DOHH2 (cell line): Measurements from ENCODE around the gene MOGAT2.
"Not testable (repeated sequence)": the region's sequence is repeated elsewhere in the genome, so short reads cannot be mapped to it uniquely, and the experiment has no call there.

Experiments used
- H3F3A ChIP-seq: fragments of 200-600 bp; sonication (generic), shearing (Covaris generic); 2 replicates; pipeline ENCODE4 v1.6.0; 2016; ENCODE audit warnings: antibody characterized with exemption, mild to moderate bottlenecking; ENCODE audit not compliant: control insufficient read depth, insufficient read depth
- H3K27ac ChIP-seq: fragments of 200-600 bp; sonication (generic); 2 replicates; pipeline ENCODE4 v1.5.1; 2014; ENCODE audit warnings: low read depth, mild to moderate bottlenecking, low read length, moderate library complexity
- H3K27me3 ChIP-seq: fragments of 200-600 bp; sonication (generic); 2 replicates; pipeline ENCODE4 v1.6.1; 2014; ENCODE audit warnings: mild to moderate bottlenecking, low read length, mixed read lengths; ENCODE audit not compliant: control insufficient read depth
- H3K36me3 ChIP-seq: fragments of 200-600 bp; sonication (generic); 2 replicates; pipeline ENCODE4 v1.6.1; 2014; ENCODE audit warnings: mild to moderate bottlenecking, low read length, moderate library complexity, mixed read lengths; ENCODE audit not compliant: control insufficient read depth
- H3K4me1 ChIP-seq: fragments of 200-600 bp; sonication (generic); 2 replicates; pipeline ENCODE4 v1.6.1; 2014; ENCODE audit warnings: mild to moderate bottlenecking, low read length, mixed read lengths; ENCODE audit not compliant: control insufficient read depth
- H3K4me2 ChIP-seq: fragments of 200-600 bp; sonication (generic); 2 replicates; pipeline ENCODE4 v1.6.0; 2014; ENCODE audit warnings: mild to moderate bottlenecking, low read length, moderate library complexity
- H3K4me3 ChIP-seq: fragments of 200-600 bp; sonication (generic); 2 replicates; pipeline ENCODE4 v1.5.1; 2014; ENCODE audit warnings: mild to moderate bottlenecking, low read length, mixed read lengths
- H3K79me2 ChIP-seq: fragments of 200-600 bp; sonication (generic); 2 replicates; pipeline ENCODE4 v1.6.1; 2014; ENCODE audit warnings: mild to moderate bottlenecking, low read length, mixed read lengths; ENCODE audit not compliant: control insufficient read depth
- H3K9me2 ChIP-seq: fragments of 200-600 bp; sonication (generic); replicated peaks from 2 replicates; pipeline ENCODE4 v1.6.1; 2014; ENCODE audit warnings: mild to moderate bottlenecking, low read length, mixed read lengths; ENCODE audit not compliant: control insufficient read depth
- H3K9me3 ChIP-seq: fragments of 200-600 bp; sonication (generic); 2 replicates; pipeline ENCODE4 v1.6.1; 2014; ENCODE audit warnings: antibody characterized with exemption, low read length, mixed read lengths; ENCODE audit not compliant: control insufficient read depth, insufficient read depth
- H4K20me1 ChIP-seq: fragments of 200-600 bp; sonication (generic); 2 replicates; pipeline ENCODE4 v1.6.0; 2014; ENCODE audit warnings: low read depth, mild to moderate bottlenecking, antibody characterized with exemption, low read length, moderate library complexity; ENCODE audit not compliant: control insufficient read depth, insufficient read depth
- EZH2phosphoT487 ChIP-seq: fragments of 200-600 bp; sonication (generic); IDR thresholded peaks from 2 replicates; pipeline ENCODE4 v1.6.1; 2017; ENCODE audit warnings: borderline replicate concordance, mild to moderate bottlenecking, antibody characterized with exemption, low read length, moderate library complexity, mixed read lengths
- TF ChIP-seq, protein P1 (sequence below): fragments of 200-600 bp; sonication (generic); IDR thresholded peaks from one replicate; pipeline ENCODE4 v1.5.1; 2014; ENCODE audit warnings: antibody characterized with exemption, mild to moderate bottlenecking, low read depth, low read length; ENCODE audit not compliant: poor library complexity, severe bottlenecking

Gene MOGAT2

DNA sequence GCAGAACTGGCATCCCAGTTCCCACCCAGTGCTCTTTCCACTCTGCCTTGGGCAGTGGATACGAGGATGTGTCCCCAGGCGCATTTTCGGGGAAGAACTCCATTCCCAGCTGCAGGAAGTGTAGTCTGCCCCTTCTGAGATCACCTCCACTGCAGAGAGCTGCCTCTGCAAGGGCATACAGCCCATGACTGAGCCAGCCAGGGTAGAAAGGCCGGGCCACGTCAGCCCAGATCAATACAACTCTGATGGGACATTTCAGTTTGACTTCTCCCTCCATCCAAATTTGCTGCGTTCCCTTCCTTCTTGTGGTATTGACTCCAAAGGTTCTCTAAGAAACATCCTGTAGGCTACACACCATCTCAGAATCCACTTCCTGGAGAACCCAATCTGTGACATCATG is 19.7 kb downstream of the MOGAT2 start:
- Histone ChIP-seq H3K36me3 (no peaks in the 10 kb centered on the region), H3K9me2 (no peaks in the 10 kb centered on the region), H3K79me2 (no peaks in the 10 kb centered on the region), H3K27me3 (peaks cover 29% of the 10 kb centered on the region), H3K9me3 (no peaks in the 10 kb centered on the region), H3K4me3 (no peak overlapping the region), H3K27ac (no peak overlapping the region), H4K20me1 (no peaks in the 10 kb centered on the region), H3K4me2 (no peak overlapping the region), H3F3A (no peaks in the 10 kb centered on the region), H3K4me1 (no peaks in the 10 kb centered on the region)
- TF ChIP-seq, protein P1, sequence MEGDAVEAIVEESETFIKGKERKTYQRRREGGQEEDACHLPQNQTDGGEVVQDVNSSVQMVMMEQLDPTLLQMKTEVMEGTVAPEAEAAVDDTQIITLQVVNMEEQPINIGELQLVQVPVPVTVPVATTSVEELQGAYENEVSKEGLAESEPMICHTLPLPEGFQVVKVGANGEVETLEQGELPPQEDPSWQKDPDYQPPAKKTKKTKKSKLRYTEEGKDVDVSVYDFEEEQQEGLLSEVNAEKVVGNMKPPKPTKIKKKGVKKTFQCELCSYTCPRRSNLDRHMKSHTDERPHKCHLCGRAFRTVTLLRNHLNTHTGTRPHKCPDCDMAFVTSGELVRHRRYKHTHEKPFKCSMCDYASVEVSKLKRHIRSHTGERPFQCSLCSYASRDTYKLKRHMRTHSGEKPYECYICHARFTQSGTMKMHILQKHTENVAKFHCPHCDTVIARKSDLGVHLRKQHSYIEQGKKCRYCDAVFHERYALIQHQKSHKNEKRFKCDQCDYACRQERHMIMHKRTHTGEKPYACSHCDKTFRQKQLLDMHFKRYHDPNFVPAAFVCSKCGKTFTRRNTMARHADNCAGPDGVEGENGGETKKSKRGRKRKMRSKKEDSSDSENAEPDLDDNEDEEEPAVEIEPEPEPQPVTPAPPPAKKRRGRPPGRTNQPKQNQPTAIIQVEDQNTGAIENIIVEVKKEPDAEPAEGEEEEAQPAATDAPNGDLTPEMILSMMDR = no peak
- no peak for TF ChIP-seq EZH2phosphoT487

DNA sequence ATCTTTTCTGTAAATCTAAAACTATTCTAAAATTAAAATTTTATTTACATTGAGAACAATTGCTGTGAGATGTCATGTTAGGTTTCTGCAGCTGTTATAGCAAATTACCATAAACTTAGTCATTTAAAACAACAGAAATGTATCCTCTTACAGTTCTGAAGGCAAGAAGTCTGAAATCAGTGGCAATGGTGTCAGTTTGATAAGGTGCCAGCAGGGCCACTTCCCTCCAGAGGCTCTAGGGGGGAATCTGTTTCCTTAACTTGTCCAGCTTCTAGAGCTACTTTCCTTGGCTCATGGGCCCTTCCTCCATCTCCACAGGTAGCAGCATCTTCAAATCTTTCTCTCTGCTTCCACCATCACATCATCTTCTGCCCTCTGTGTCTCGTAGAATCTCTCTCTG is 23.0 kb downstream of the MOGAT2 start:
- Histone ChIP-seq H3K27me3 (peaks cover 42% of the 10 kb centered on the region), H3K9me3 (no peaks in the 10 kb centered on the region), H3K4me2 (no peak overlapping the region), H3K9me2 (no peaks in the 10 kb centered on the region), H3K4me1 (no peaks in the 10 kb centered on the region), H3K79me2 (no peaks in the 10 kb centered on the region), H4K20me1 (no peaks in the 10 kb centered on the region), H3K27ac (no peak overlapping the region), H3K4me3 (no peak overlapping the region), H3F3A (no peaks in the 10 kb centered on the region), H3K36me3 (no peaks in the 10 kb centered on the region)
- TF ChIP-seq EZH2phosphoT487 = no peak
- TF ChIP-seq, protein P1 = no peak

GRCh38 chr11:75743159-75743558 is 25.5 kb downstream of the MOGAT2 start:
- H3K9me2 ChIP-seq, H3K4me2 ChIP-seq, H3K4me1 ChIP-seq, H3K27ac ChIP-seq, H3F3A ChIP-seq, H3K9me3 ChIP-seq, H3K36me3 ChIP-seq, H3K79me2 ChIP-seq, H4K20me1 ChIP-seq, H3K4me3 ChIP-seq: not testable (repeated sequence)
- peaks cover 41% of the 10 kb centered on the region for H3K27me3 ChIP-seq

DNA sequence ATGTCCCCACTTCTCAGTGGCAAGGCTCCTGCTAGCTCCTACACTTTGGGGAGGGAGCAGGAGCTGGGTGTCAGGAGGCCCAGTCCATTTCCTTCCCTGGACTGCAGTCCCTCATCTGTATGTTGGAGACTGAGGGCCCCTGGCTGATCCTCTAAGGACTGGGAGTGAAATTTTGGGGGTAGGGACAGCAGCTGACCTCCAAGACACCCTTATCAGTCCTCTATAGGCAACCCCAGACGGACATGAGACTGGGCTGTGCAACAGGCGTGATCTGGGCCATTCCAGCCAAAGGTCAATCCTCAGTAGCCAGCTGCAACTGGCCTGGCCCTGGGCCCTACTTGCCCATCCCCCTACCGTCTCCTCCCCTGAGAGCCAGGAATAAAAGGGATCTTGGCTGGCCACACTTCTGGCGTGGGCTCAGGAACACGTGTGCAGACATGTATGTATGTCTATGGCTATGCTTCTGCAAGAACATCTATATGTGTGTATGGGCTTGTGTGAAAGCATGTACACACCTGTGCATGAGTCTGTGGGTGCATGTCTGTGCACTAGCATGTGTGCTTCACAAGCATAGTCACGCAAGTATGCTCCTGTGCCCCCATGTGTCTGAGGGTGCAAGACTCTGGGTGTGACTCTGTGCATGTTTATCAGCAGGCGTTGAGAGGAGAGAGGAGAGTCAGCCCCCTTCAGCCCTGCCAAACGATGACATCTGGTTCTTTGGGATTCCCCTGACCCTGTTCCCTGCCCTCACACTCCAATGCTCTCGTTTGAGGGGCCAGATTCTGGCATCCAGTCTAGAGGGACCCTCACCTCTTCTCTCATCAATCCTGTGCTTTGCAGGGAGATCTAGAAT is 26.3 kb downstream of the MOGAT2 start:
- Histone ChIP-seq H4K20me1 (no peaks in the 10 kb centered on the region), H3F3A (no peaks in the 10 kb centered on the region), H3K4me2 (no peak overlapping the region), H3K9me2 (no peaks in the 10 kb centered on the region), H3K36me3 (no peaks in the 10 kb centered on the region), H3K4me1 (no peaks in the 10 kb centered on the region), H3K27ac (no peak overlapping the region), H3K9me3 (no peaks in the 10 kb centered on the region), H3K79me2 (no peaks in the 10 kb centered on the region), H3K27me3 (peaks cover 40% of the 10 kb centered on the region), H3K4me3 (no peak overlapping the region)
- no peak for TF ChIP-seq EZH2phosphoT487
- TF ChIP-seq, protein P1 = no peak
